ENCODE results near the gene C1orf116.

DNA sequence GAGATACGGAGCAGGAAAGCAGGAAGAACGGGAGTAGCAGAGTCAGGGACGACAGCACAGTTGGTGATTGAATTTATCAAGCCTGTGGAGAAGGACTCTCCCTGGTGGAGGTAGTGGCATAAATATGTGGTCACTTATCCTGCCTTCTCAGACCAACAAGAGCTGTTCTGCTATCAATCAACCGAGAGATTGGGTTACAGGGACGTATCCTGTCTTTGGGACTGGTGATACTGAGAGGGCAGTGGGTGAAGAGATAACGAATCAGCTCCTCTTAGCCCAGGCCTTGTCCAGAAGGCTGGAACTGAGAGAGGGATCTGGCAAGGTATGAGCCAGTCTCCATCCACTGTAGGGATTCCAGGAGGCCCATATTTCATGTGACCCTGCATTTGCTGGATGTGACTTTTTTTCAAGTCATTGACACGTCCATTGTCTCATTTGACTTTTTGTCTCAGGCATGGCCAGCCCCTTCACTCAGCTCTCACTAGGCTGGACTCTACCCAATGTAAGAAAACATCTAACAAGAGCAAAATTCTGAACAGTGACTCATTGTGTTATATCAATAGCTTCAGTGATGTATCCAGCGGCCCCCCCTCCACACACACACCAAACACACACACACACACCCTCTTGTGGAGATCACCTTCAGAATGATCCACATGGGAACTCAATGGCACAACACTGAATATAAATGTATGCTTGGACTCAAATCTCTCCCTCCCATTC lies 11.3 kb downstream of the C1orf116 start:
- TF ChIP-seq, protein P1, sequence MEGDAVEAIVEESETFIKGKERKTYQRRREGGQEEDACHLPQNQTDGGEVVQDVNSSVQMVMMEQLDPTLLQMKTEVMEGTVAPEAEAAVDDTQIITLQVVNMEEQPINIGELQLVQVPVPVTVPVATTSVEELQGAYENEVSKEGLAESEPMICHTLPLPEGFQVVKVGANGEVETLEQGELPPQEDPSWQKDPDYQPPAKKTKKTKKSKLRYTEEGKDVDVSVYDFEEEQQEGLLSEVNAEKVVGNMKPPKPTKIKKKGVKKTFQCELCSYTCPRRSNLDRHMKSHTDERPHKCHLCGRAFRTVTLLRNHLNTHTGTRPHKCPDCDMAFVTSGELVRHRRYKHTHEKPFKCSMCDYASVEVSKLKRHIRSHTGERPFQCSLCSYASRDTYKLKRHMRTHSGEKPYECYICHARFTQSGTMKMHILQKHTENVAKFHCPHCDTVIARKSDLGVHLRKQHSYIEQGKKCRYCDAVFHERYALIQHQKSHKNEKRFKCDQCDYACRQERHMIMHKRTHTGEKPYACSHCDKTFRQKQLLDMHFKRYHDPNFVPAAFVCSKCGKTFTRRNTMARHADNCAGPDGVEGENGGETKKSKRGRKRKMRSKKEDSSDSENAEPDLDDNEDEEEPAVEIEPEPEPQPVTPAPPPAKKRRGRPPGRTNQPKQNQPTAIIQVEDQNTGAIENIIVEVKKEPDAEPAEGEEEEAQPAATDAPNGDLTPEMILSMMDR (IDR thresholded peaks at IDR 0.05; ENCODE audit: insufficient read depth, low read length) = no peak
- TF ChIP-seq, protein P2, sequence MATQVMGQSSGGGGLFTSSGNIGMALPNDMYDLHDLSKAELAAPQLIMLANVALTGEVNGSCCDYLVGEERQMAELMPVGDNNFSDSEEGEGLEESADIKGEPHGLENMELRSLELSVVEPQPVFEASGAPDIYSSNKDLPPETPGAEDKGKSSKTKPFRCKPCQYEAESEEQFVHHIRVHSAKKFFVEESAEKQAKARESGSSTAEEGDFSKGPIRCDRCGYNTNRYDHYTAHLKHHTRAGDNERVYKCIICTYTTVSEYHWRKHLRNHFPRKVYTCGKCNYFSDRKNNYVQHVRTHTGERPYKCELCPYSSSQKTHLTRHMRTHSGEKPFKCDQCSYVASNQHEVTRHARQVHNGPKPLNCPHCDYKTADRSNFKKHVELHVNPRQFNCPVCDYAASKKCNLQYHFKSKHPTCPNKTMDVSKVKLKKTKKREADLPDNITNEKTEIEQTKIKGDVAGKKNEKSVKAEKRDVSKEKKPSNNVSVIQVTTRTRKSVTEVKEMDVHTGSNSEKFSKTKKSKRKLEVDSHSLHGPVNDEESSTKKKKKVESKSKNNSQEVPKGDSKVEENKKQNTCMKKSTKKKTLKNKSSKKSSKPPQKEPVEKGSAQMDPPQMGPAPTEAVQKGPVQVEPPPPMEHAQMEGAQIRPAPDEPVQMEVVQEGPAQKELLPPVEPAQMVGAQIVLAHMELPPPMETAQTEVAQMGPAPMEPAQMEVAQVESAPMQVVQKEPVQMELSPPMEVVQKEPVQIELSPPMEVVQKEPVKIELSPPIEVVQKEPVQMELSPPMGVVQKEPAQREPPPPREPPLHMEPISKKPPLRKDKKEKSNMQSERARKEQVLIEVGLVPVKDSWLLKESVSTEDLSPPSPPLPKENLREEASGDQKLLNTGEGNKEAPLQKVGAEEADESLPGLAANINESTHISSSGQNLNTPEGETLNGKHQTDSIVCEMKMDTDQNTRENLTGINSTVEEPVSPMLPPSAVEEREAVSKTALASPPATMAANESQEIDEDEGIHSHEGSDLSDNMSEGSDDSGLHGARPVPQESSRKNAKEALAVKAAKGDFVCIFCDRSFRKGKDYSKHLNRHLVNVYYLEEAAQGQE (IDR thresholded peaks at IDR 0.05; ENCODE audit: insufficient replicate concordance, low read depth) = no peak
